K562 (cell line): ENCODE data around the gene CNTN4. TPM values are rescaled to one million over a fixed set of nuclear protein-coding genes. Genes with fewer than 3 reads are reported as not detected.

Source experiments
- ATAC-seq: fragments of 200-7000 bp; cut with Tn5 transposase; 3 replicates; pipeline ENCODE4 v1.9.1; 2020; ENCODE audit warnings: moderate library complexity
- BruUV-seq: library from RNA; stranded (reverse); fragments of 400-500 nt; replicated peaks from 2 replicates; lab custom pipeline; 2021; lab: Mats Ljungman, UMichigan
- CTCF ChIA-PET: fragments of 300-600 bp; formaldehyde crosslinking; extraction: SDS; loops from one replicate; lab custom pipeline; 2021; ENCODE audit warnings: low intra/inter-chr PET ratio; lab: Yijun Ruan, JAX
- POLR2A ChIA-PET: fragments of 300-600, 350-650 bp; sonication (Branson Sonifier 250); formaldehyde crosslinking; extraction: SDS; loops from one replicate; lab custom pipeline; 2021; ENCODE audit warnings: antibody characterized with exemption, inconsistent platforms; lab: Yijun Ruan, JAX
- DNase-seq, 4 experiments: peaks; one replicate each; pipeline versions ENCODE4 v3.0.0 to v3.0.0-alpha.2; 2011 to 2018; ENCODE audit warnings: low spot score in 3 of 4, mixed read lengths in 3 of 4; ENCODE audit errors: extremely low read depth in 1 of 4
- FAIRE-seq: peaks from 2 replicates; lab custom pipeline; 2011; peaks lifted over from hg19 to GRCh38; lab: Jason Lieb, UNC
- H2AFZ ChIP-seq: 2 replicates; pipeline ENCODE4 v1.6.0; 2011; ENCODE audit warnings: low read depth, low read length, control low read depth, inconsistent platforms
- H3K27ac ChIP-seq: fragments of 200-600 bp; 3 replicates; pipeline ENCODE4 v1.8.0; 2011; ENCODE audit warnings: low read depth, mild to moderate bottlenecking, control low read depth, inconsistent platforms, low read length, moderate library complexity, mixed read lengths; ENCODE audit errors: extremely low read depth
- H3K27me3 ChIP-seq, 2 experiments: fragments of 300-600 bp in 1 of 2; 2 replicates in 1 of 2; 3 replicates in 1 of 2; pipeline versions ENCODE4 v1.6.0 to v1.8.0; 2011; ENCODE audit warnings: inconsistent platforms in 2 of 2, low read length in 2 of 2, mild to moderate bottlenecking in 1 of 2, mixed read lengths in 1 of 2, moderate library complexity in 1 of 2; ENCODE audit not compliant: control insufficient read depth in 2 of 2, insufficient read depth in 2 of 2
- H3K36me3 ChIP-seq: fragments of 300-600 bp; 3 replicates; pipeline ENCODE4 v1.8.0; 2011; ENCODE audit warnings: mild to moderate bottlenecking, low read length, inconsistent platforms; ENCODE audit not compliant: control insufficient read depth, insufficient read depth
- H3K4me1 ChIP-seq, 2 experiments: fragments of 200-600 bp in 1 of 2; replicated peaks in 1 of 2; 2 replicates in 1 of 2; 3 replicates in 1 of 2; pipeline versions ENCODE4 v1.5.1 to v1.8.0; 2011; ENCODE audit warnings: inconsistent platforms in 2 of 2, low read length in 2 of 2, mild to moderate bottlenecking in 1 of 2, mixed read lengths in 1 of 2, moderate library complexity in 1 of 2; ENCODE audit not compliant: control insufficient read depth in 2 of 2, insufficient read depth in 2 of 2
- H3K4me2 ChIP-seq: 2 replicates; pipeline ENCODE4 v1.6.1; 2011; ENCODE audit warnings: low read length, control low read depth, inconsistent platforms, mixed read lengths; ENCODE audit not compliant: insufficient read depth
- H3K4me3 ChIP-seq: fragments of 200-600 bp; sonication (generic), shearing (Covaris generic); 2 replicates; pipeline ENCODE4 v1.5.1; 2016; ENCODE audit warnings: control low read depth, inconsistent platforms
- H3K79me2 ChIP-seq: fragments of 200-600 bp; 3 replicates; pipeline ENCODE4 v1.8.0; 2011; ENCODE audit warnings: low read length, inconsistent platforms; ENCODE audit not compliant: control insufficient read depth, insufficient read depth
- H3K9ac ChIP-seq, 2 experiments: 2 replicates each; pipeline versions ENCODE4 v1.6.0 to v1.6.1; 2011; ENCODE audit warnings: low read depth in 2 of 2, low read length in 2 of 2, control low read depth in 1 of 2, inconsistent platforms in 1 of 2, mild to moderate bottlenecking in 1 of 2, mixed read lengths in 1 of 2; ENCODE audit not compliant: insufficient read depth in 1 of 2
- H3K9me1 ChIP-seq: one replicate; pipeline ENCODE4 v1.6.0; 2011; ENCODE audit warnings: inconsistent platforms, mild to moderate bottlenecking, low read length, moderate library complexity; ENCODE audit not compliant: control insufficient read depth, insufficient read depth
- H3K9me3 ChIP-seq: replicated peaks from 2 replicates; pipeline ENCODE4 v1.5.1; 2011; ENCODE audit warnings: low read depth, low read length, inconsistent platforms; ENCODE audit not compliant: control insufficient read depth, insufficient read depth
- H4K20me1 ChIP-seq: replicated peaks from 2 replicates; pipeline ENCODE4 v1.6.1; 2011; ENCODE audit warnings: low read length, inconsistent platforms, mixed read lengths; ENCODE audit not compliant: control insufficient read depth, insufficient read depth
- ESRRA ChIP-seq: fragments of 450-650 bp; IDR thresholded peaks from 2 replicates; pipeline ENCODE4 v1.6.1; 2014; ENCODE audit warnings: low read depth, mild to moderate bottlenecking, moderate library complexity, borderline replicate concordance
- HNRNPUL1 ChIP-seq: fragments of 200-400 bp; formaldehyde crosslinking; IDR thresholded peaks from 2 replicates; pipeline ENCODE4 v1.6.1; 2017; ENCODE audit warnings: low read length
- PRMT5 ChIP-seq: sonication (generic); formaldehyde crosslinking; IDR thresholded peaks from 2 replicates; pipeline ENCODE4 v1.5.0; 2020; ENCODE audit warnings: missing genetic modification reagents
- RBFOX2 ChIP-seq: fragments of 200-400 bp; formaldehyde crosslinking; IDR thresholded peaks from 2 replicates; pipeline ENCODE4 v1.6.1; 2017; ENCODE audit warnings: low read depth, mild to moderate bottlenecking, low read length, moderate library complexity
- SPI1 ChIP-seq: IDR thresholded peaks from 2 replicates; pipeline ENCODE4 v1.6.1; 2011; ENCODE audit warnings: low read depth, low read length, control low read depth, borderline replicate concordance
- SUPT5H ChIP-seq: fragments of 450-650 bp; IDR thresholded peaks from 2 replicates; pipeline ENCODE4 v1.6.1; 2016
- ZNF695 ChIP-seq: fragments of 450-650 bp; formaldehyde crosslinking; IDR thresholded peaks from 2 replicates; pipeline ENCODE4 v1.4.0; 2020; ENCODE audit warnings: mild to moderate bottlenecking, moderate library complexity
- ZNF780A ChIP-seq: fragments of 250-450 bp; sonication (Bioruptor Pico); IDR thresholded peaks from 2 replicates; pipeline ENCODE4 v1.5.0; 2021; ENCODE audit warnings: mild to moderate bottlenecking
- WGBS: fragments of 100-300 bp; shearing (Covaris generic); methylation state at CpG from one replicate; pipeline ENCODE4 v1.1.6; 2016; ENCODE audit warnings: low coverage, mixed read lengths; ENCODE audit not compliant: insufficient coverage; ENCODE audit errors: missing lambda C conversion rate; 5-methylcytosine and 5-hydroxymethylcytosine counted together
- in situ Hi-C: fragments of 300-500 bp; cut with MboI; formaldehyde crosslinking; loops from 4 replicates; pipeline ENCODE4 v1.15.0; 2018; ENCODE audit warnings: inconsistent platforms, mixed read lengths
- intact Hi-C: fragments of 100-400 bp; cut with micrococcal nuclease; formaldehyde crosslinking; loops from 2 replicates; pipeline ENCODE4 v1.14.2; 2022
- polyA plus RNA-seq, 8 experiments: library from polyadenylated mRNA; depleted of rRNA in 4 of 8; stranded (reverse) in 5 of 8; unstranded in 3 of 8; fragments of >200 nt; fragmentation: Nextera tagmentation in 2 of 8; fragmentation: Illumina TruSeq in 1 of 8; extraction: Ambion mirVana in 2 of 8; extraction: Trizol in 1 of 8; gene quantifications; 2 replicates each; pipeline versions ENCODE4 v1.2.1 to v1.2.3, GENCODE V29; 2011 to 2014; ENCODE audit warnings: inconsistent platforms in 1 of 8, missing spikeins in 1 of 8
- total RNA-seq, 7 experiments: library from RNA; depleted of rRNA in 6 of 7; stranded (reverse); fragments of >200 nt in 6 of 7; fragmentation: Illumina TruSeq in 2 of 7; extraction: Trizol in 2 of 7; gene quantifications; 2 replicates each; pipeline versions ENCODE4 v1.2.1 to v1.2.3, GENCODE V29; 2011 to 2021; ENCODE audit warnings: low replicate concordance in 1 of 7
- TF ChIP-seq, protein P1 (sequence below), 2 experiments: fragments of 450-650 bp; conservative IDR thresholded peaks; 2 replicates each; pipeline ENCODE4 v1.6.1; 2017; ENCODE audit warnings: mild to moderate bottlenecking in 2 of 2, moderate library complexity in 2 of 2

CNTN4 gene
- total and polyA plus RNA-seq, 9 of the 15 experiments (the other 6 are each of a cell fraction or from before 2014, with no cell fraction given), result not detected

DNA sequence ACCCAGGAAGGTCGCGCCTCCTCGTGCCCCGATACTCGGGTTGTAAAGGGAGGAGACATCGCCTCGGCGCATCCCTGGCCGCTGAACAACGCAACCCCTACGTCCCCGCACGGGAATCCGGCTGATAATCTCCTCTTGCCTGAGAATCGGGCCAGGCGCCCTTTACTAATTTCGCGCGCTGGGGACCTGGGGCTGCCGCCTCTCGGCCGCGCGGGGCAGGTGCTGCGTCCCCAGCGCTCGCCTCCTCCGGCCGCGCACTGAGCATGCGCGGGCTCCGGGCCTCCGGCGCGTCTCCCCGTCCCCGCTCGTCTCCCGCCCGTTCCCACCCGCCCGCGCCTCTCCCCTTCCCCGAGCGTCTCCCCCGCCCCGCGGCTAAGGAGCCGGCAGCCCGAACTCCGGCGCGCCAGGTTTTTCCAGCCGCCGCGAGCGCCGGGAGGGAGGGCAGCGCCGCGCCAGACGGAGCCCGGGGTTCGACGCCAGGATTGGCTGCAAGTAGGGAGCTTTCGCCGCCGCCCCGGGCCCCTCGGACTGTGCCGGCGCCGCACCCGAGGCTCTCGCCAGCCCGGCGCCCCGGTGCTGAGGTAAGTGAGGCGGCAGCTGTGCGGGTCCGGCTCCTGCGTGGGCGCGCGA lies at the start of gene CNTN4 (continued):
- TF ChIP-seq RBFOX2, result no peak
- no peak for TF ChIP-seq SUPT5H
- TF ChIP-seq, protein P1, sequence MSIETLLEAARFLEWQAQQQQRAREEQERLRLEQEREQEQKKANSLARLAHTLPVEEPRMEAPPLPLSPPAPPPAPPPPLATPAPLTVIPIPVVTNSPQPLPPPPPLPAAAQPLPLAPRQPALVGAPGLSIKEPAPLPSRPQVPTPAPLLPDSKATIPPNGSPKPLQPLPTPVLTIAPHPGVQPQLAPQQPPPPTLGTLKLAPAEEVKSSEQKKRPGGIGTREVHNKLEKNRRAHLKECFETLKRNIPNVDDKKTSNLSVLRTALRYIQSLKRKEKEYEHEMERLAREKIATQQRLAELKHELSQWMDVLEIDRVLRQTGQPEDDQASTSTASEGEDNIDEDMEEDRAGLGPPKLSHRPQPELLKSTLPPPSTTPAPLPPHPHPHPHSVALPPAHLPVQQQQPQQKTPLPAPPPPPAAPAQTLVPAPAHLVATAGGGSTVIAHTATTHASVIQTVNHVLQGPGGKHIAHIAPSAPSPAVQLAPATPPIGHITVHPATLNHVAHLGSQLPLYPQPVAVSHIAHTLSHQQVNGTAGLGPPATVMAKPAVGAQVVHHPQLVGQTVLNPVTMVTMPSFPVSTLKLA (conservative IDR thresholded peaks at IDR 0.05), result no peak
- no peak for TF ChIP-seq ESRRA
- TF ChIP-seq PRMT5 (CRISPR knock-in tag), result no peak
- no peak for TF ChIP-seq HNRNPUL1
- TF ChIP-seq ZNF695, result no peak

- no peaks in the 10 kb centered on the region for H3K36me3 ChIP-seq
- POLR2A ChIA-PET, result no interaction called here
- CTCF ChIA-PET, result no interaction called here
- no peak overlapping the region for H3K27ac ChIP-seq
- TF ChIP-seq ZNF780A (CRISPR knock-in tag) (no peak), SPI1 (no peak)
- DNase-seq, result no peak
- no peak for ATAC-seq
- no peak for FAIRE-seq
- H3K27me3 ChIP-seq, result no peaks in the 10 kb centered on the region
- H3K9me1 ChIP-seq, result no peaks in the 10 kb centered on the region
- intact Hi-C loops, result no loop called here
- in situ Hi-C loops, result no loop called here
- H3K4me1 ChIP-seq, result no peaks in the 10 kb centered on the region
- no TSS peak for BruUV-seq
- no peaks in the 10 kb centered on the region for H4K20me1 ChIP-seq
- H3K4me2 ChIP-seq, result no peak overlapping the region
- H3K4me3 ChIP-seq, result no peak overlapping the region
- H3K79me2 ChIP-seq, result no peaks in the 10 kb centered on the region
- no peak overlapping the region for H3K9ac ChIP-seq
- no peak overlapping the region for H2AFZ ChIP-seq
- 0% methylated on average over 4 of the region's 4 CpGs for WGBS
- H3K9me3 ChIP-seq, result 0 out of 2 replicates have a peak, but pooled peaks cover 3% of the 10 kb centered on the region
Measured at GRCh38 chr3:2061360-2061759, 37.3 kb upstream of the CNTN4 start.
